ENCODE results near the gene TRAF3IP1. TPM values are rescaled to one million over a fixed set of nuclear protein-coding genes. Genes with fewer than 3 reads are reported as not detected.
"Not testable (repeated sequence)": the region's sequence is repeated elsewhere in the genome, so short reads cannot be mapped to it uniquely, and the experiment has no call there.

TRAF3IP1 gene
- total RNA-seq, 2 experiments from 2014 or later: 3.6 to 6.1 TPM

GRCh38 chr2:238324248-238324647 lies 3.9 kb downstream of the TRAF3IP1 start:
- intact Hi-C loops (cut with micrococcal nuclease); H3K27me3 Mint-ChIP-seq (ENCODE audit: low read depth); H3K4me3 Mint-ChIP-seq; CTCF ChIA-PET; H3K9me3 Mint-ChIP-seq; H3K27ac Mint-ChIP-seq; DNase-seq: not testable (repeated sequence)
- Mint-ChIP-seq H3K36me3 (ENCODE audit: low read depth) (peaks cover 17% of the 10 kb centered on the region), H3K4me1 (ENCODE audit: low read depth) (peaks cover 21% of the 10 kb centered on the region)

GRCh38 chr2:238325694-238326093 lies 5.4 kb downstream of the TRAF3IP1 start:
- no peak for DNase-seq
- CTCF ChIA-PET: interaction anchor here (0.6 kb wide), 1 partner anchor 14 kb away, joined by 3 read pairs; no protein-coding TSS in a partner anchor
- Mint-ChIP-seq H3K36me3 (ENCODE audit: low read depth) (peaks cover 17% of the 10 kb centered on the region), H3K4me3 (no peak overlapping the region), H3K27ac (no peak overlapping the region), H3K4me1 (ENCODE audit: low read depth) (peaks cover 14% of the 10 kb centered on the region), H3K9me3 (no peaks in the 10 kb centered on the region), H3K27me3 (ENCODE audit: low read depth) (no peaks in the 10 kb centered on the region)
- intact Hi-C loops (cut with micrococcal nuclease): no loop called here

GRCh38 chr2:238326801-238327365 lies 6.6 kb downstream of the TRAF3IP1 start:
- Mint-ChIP-seq H3K4me3 (no peak overlapping the region), H3K27ac (no peak overlapping the region), H3K27me3 (ENCODE audit: low read depth) (no peaks in the 10 kb centered on the region), H3K4me1 (ENCODE audit: low read depth) (peaks cover 5% of the 10 kb centered on the region), H3K9me3 (no peaks in the 10 kb centered on the region), H3K36me3 (ENCODE audit: low read depth) (peaks cover 17% of the 10 kb centered on the region)
- CTCF ChIA-PET: no interaction called here
- intact Hi-C loops (cut with micrococcal nuclease): no loop called here
- DNase-seq: no peak

- no peak overlapping the region for H3K4me3 Mint-ChIP-seq
- no peaks in the 10 kb centered on the region for H3K27me3 Mint-ChIP-seq (ENCODE audit: low read depth)
- intact Hi-C loops (cut with micrococcal nuclease): no loop called here
- H3K9me3 Mint-ChIP-seq: no peaks in the 10 kb centered on the region
- DNase-seq: no peak
- CTCF ChIA-PET: no interaction called here
- H3K27ac Mint-ChIP-seq: no peak overlapping the region
- H3K4me1 Mint-ChIP-seq (ENCODE audit: low read depth): peaks cover 2% of the 10 kb centered on the region
- peaks cover 17% of the 10 kb centered on the region for H3K36me3 Mint-ChIP-seq (ENCODE audit: low read depth)
Measured at GRCh38 chr2:238327751-238328150, 7.4 kb downstream of the TRAF3IP1 start.

GRCh38 chr2:238330391-238330790 lies 10.1 kb downstream of the TRAF3IP1 start:
- Mint-ChIP-seq H3K9me3 (no peaks in the 10 kb centered on the region), H3K4me1 (ENCODE audit: low read depth) (peaks cover under 1% of the 10 kb centered on the region), H3K27me3 (ENCODE audit: low read depth) (no peaks in the 10 kb centered on the region), H3K36me3 (ENCODE audit: low read depth) (peaks cover 14% of the 10 kb centered on the region), H3K27ac (no peak overlapping the region), H3K4me3 (no peak overlapping the region)
- CTCF ChIA-PET: no interaction called here
- DNase-seq: no peak
- intact Hi-C loops (cut with micrococcal nuclease): no loop called here

GRCh38 chr2:238331916-238332315 lies 11.6 kb downstream of the TRAF3IP1 start:
- no peaks in the 10 kb centered on the region for H3K27me3 Mint-ChIP-seq (ENCODE audit: low read depth)

GRCh38 chr2:238334885-238335284 lies 14.6 kb downstream of the TRAF3IP1 start:
- H3K9me3 Mint-ChIP-seq: no peaks in the 10 kb centered on the region
- H3K27me3 Mint-ChIP-seq (ENCODE audit: low read depth): no peaks in the 10 kb centered on the region
- intact Hi-C loops (cut with micrococcal nuclease): no loop called here
- no peak for DNase-seq
- H3K4me1 Mint-ChIP-seq (ENCODE audit: low read depth): no peaks in the 10 kb centered on the region
- H3K4me3 Mint-ChIP-seq: no peak overlapping the region
- H3K27ac Mint-ChIP-seq: no peak overlapping the region
- CTCF ChIA-PET: no interaction called here
- H3K36me3 Mint-ChIP-seq (ENCODE audit: low read depth): no peaks in the 10 kb centered on the region

More at GRCh38 chr2:238331916-238332315, 11.6 kb downstream of the TRAF3IP1 start:
- no peaks in the 10 kb centered on the region for H3K4me1 Mint-ChIP-seq (ENCODE audit: low read depth)
- peaks cover 12% of the 10 kb centered on the region for H3K36me3 Mint-ChIP-seq (ENCODE audit: low read depth)
- intact Hi-C loops (cut with micrococcal nuclease): no loop called here
- no peak overlapping the region for H3K27ac Mint-ChIP-seq
- H3K9me3 Mint-ChIP-seq: no peaks in the 10 kb centered on the region
- no peak for DNase-seq
- CTCF ChIA-PET: no interaction called here
- no peak overlapping the region for H3K4me3 Mint-ChIP-seq

- intact Hi-C loops (cut with micrococcal nuclease); H3K4me1 Mint-ChIP-seq (ENCODE audit: low read depth): not testable (repeated sequence)
Measured at GRCh38 chr2:238335591-238335990, 15.3 kb downstream of the TRAF3IP1 start.

GRCh38 chr2:238336151-238336550 lies 15.8 kb downstream of the TRAF3IP1 start:
- no peaks in the 10 kb centered on the region for H3K27me3 Mint-ChIP-seq (ENCODE audit: low read depth)
- no peak for DNase-seq
- no peaks in the 10 kb centered on the region for H3K36me3 Mint-ChIP-seq (ENCODE audit: low read depth)
- H3K4me1 Mint-ChIP-seq (ENCODE audit: low read depth): no peaks in the 10 kb centered on the region
- H3K9me3 Mint-ChIP-seq: no peaks in the 10 kb centered on the region
- H3K4me3 Mint-ChIP-seq: no peak overlapping the region
- intact Hi-C loops (cut with micrococcal nuclease): no loop called here
- CTCF ChIA-PET: interaction anchor here (0.6 kb wide), 1 partner anchor 106 kb away, joined by 4 read pairs; no protein-coding TSS in a partner anchor
- no peak overlapping the region for H3K27ac Mint-ChIP-seq

More at GRCh38 chr2:238335591-238335990, 15.3 kb downstream of the TRAF3IP1 start:
- not testable (repeated sequence) for H3K27me3 Mint-ChIP-seq (ENCODE audit: low read depth); H3K36me3 Mint-ChIP-seq (ENCODE audit: low read depth); H3K4me3 Mint-ChIP-seq; DNase-seq; H3K9me3 Mint-ChIP-seq; H3K27ac Mint-ChIP-seq
- CTCF ChIA-PET: interaction anchor here (0.6 kb wide), 1 partner anchor 107 kb away, joined by 4 read pairs; no protein-coding TSS in a partner anchor

- Mint-ChIP-seq H3K27ac (no peak overlapping the region), H3K4me3 (no peak overlapping the region), H3K27me3 (ENCODE audit: low read depth) (no peaks in the 10 kb centered on the region), H3K36me3 (ENCODE audit: low read depth) (no peaks in the 10 kb centered on the region), H3K9me3 (no peaks in the 10 kb centered on the region), H3K4me1 (ENCODE audit: low read depth) (no peaks in the 10 kb centered on the region)
- intact Hi-C loops (cut with micrococcal nuclease): no loop called here
- CTCF ChIA-PET: no interaction called here
- no peak for DNase-seq
Measured at GRCh38 chr2:238336793-238337444, 16.6 kb downstream of the TRAF3IP1 start.

GRCh38 chr2:238337846-238338245 lies 17.5 kb downstream of the TRAF3IP1 start:
- Mint-ChIP-seq H3K27me3 (ENCODE audit: low read depth) (no peaks in the 10 kb centered on the region), H3K4me1 (ENCODE audit: low read depth) (no peaks in the 10 kb centered on the region), H3K4me3 (no peak overlapping the region), H3K36me3 (ENCODE audit: low read depth) (no peaks in the 10 kb centered on the region), H3K27ac (no peak overlapping the region), H3K9me3 (no peaks in the 10 kb centered on the region)
- intact Hi-C loops (cut with micrococcal nuclease): no loop called here
- CTCF ChIA-PET: no interaction called here
- no peak for DNase-seq

GRCh38 chr2:238338710-238339394 lies 18.5 kb downstream of the TRAF3IP1 start:
- no peaks in the 10 kb centered on the region for H3K36me3 Mint-ChIP-seq (ENCODE audit: low read depth)
- CTCF ChIA-PET: interaction anchor here (0.6 kb wide), 1 partner anchor 13 kb away, joined by 3 read pairs; no protein-coding TSS in a partner anchor

More at GRCh38 chr2:238338710-238339394, 18.5 kb downstream of the TRAF3IP1 start:
- intact Hi-C loops (cut with micrococcal nuclease): no loop called here
- Mint-ChIP-seq H3K4me1 (ENCODE audit: low read depth) (no peaks in the 10 kb centered on the region), H3K9me3 (no peaks in the 10 kb centered on the region), H3K27ac (no peak overlapping the region), H3K4me3 (no peak overlapping the region), H3K27me3 (ENCODE audit: low read depth) (no peaks in the 10 kb centered on the region)
- no peak for DNase-seq

All from activated naive CD4-positive, alpha-beta T cell treated with anti-CD3 and anti-CD28 coated beads for 36 hours (primary cell).